Measurements from ENCODE around the gene ATG5.

ATG5 gene

GRCh38 chr6:106318061-106318460, 7.5 kb downstream of the ATG5 start:
- H3K27ac ChIP-seq, result no peak overlapping the region
- H3K4me2 ChIP-seq, result no peak overlapping the region
- no peaks in the 10 kb centered on the region for H3K36me3 ChIP-seq (ENCODE audit: insufficient read depth)
- TF ChIP-seq CTCF (conservative IDR thresholded peaks at IDR 0.05; ENCODE audit: low read depth, low read length), result no peak
- no peak overlapping the region for H2AFZ ChIP-seq (ENCODE audit: low read depth)
- H4K20me1 ChIP-seq (ENCODE audit: insufficient read depth), result no peaks in the 10 kb centered on the region
- no peak overlapping the region for H3K4me3 ChIP-seq (IDR thresholded peaks at IDR 0.05; ENCODE audit: insufficient read depth, low read depth, low read length)
- no peaks in the 10 kb centered on the region for H3K4me1 ChIP-seq (ENCODE audit: low read depth, poor library complexity, severe bottlenecking)
- no peak overlapping the region for H3K9ac ChIP-seq
- H3K27me3 ChIP-seq (ENCODE audit: insufficient read depth, low read depth), result no peaks in the 10 kb centered on the region
- peaks cover 53% of the 10 kb centered on the region for H3K79me2 ChIP-seq (ENCODE audit: insufficient read depth, low read depth)

GRCh38 chr6:106316375-106316766, 9.2 kb downstream of the ATG5 start:
- Histone ChIP-seq H3K27ac (no peak overlapping the region), H2AFZ (ENCODE audit: low read depth) (no peak overlapping the region), H3K4me2 (no peak overlapping the region), H3K79me2 (ENCODE audit: insufficient read depth, low read depth) (peaks cover 36% of the 10 kb centered on the region), H3K9ac (no peak overlapping the region), H3K4me1 (ENCODE audit: low read depth, poor library complexity, severe bottlenecking) (peaks cover 4% of the 10 kb centered on the region), H3K4me3 (IDR thresholded peaks at IDR 0.05; ENCODE audit: insufficient read depth, low read depth, low read length) (no peak overlapping the region), H4K20me1 (ENCODE audit: insufficient read depth) (no peaks in the 10 kb centered on the region), H3K36me3 (ENCODE audit: insufficient read depth) (no peaks in the 10 kb centered on the region), H3K27me3 (ENCODE audit: insufficient read depth, low read depth) (no peaks in the 10 kb centered on the region)
- TF ChIP-seq CTCF (conservative IDR thresholded peaks at IDR 0.05; ENCODE audit: low read depth, low read length), result no peak

- H3K9ac ChIP-seq, result no peak overlapping the region
- H3K4me3 ChIP-seq (IDR thresholded peaks at IDR 0.05; ENCODE audit: insufficient read depth, low read depth, low read length), result no peak overlapping the region
- H4K20me1 ChIP-seq (ENCODE audit: insufficient read depth), result no peaks in the 10 kb centered on the region
- H3K4me1 ChIP-seq (ENCODE audit: low read depth, poor library complexity, severe bottlenecking), result peaks cover 4% of the 10 kb centered on the region
- H3K27me3 ChIP-seq (ENCODE audit: insufficient read depth, low read depth), result no peaks in the 10 kb centered on the region
- no peak overlapping the region for H3K27ac ChIP-seq
- peaks cover 36% of the 10 kb centered on the region for H3K79me2 ChIP-seq (ENCODE audit: insufficient read depth, low read depth)
- no peak overlapping the region for H2AFZ ChIP-seq (ENCODE audit: low read depth)
- H3K4me2 ChIP-seq, result no peak overlapping the region
- H3K36me3 ChIP-seq (ENCODE audit: insufficient read depth), result no peaks in the 10 kb centered on the region
- TF ChIP-seq CTCF (conservative IDR thresholded peaks at IDR 0.05; ENCODE audit: low read depth, low read length), result no peak
Observed at GRCh38 chr6:106315765-106316374, 9.7 kb downstream of the ATG5 start.

GRCh38 chr6:106309766-106310373, 15.7 kb downstream of the ATG5 start:
- Histone ChIP-seq H4K20me1 (ENCODE audit: insufficient read depth) (no peaks in the 10 kb centered on the region), H3K79me2 (ENCODE audit: insufficient read depth, low read depth) (peaks cover 12% of the 10 kb centered on the region), H3K27me3 (ENCODE audit: insufficient read depth, low read depth) (no peaks in the 10 kb centered on the region), H3K4me2 (no peak overlapping the region), H3K4me3 (IDR thresholded peaks at IDR 0.05; ENCODE audit: insufficient read depth, low read depth, low read length) (no peak overlapping the region), H3K9ac (no peak overlapping the region), H2AFZ (ENCODE audit: low read depth) (no peak overlapping the region), H3K36me3 (ENCODE audit: insufficient read depth) (no peaks in the 10 kb centered on the region), H3K4me1 (ENCODE audit: low read depth, poor library complexity, severe bottlenecking) (peaks cover 22% of the 10 kb centered on the region), H3K27ac (no peak overlapping the region)
- no peak for TF ChIP-seq CTCF (conservative IDR thresholded peaks at IDR 0.05; ENCODE audit: low read depth, low read length)

Data from KMS-11 (cell line).